ENCODE data around the gene ST7L.

- TF ChIP-seq CTCF (conservative IDR thresholded peaks at IDR 0.05; ENCODE audit: low read depth, low read length) (no peak), RFX5 (IDR thresholded peaks at IDR 0.05; ENCODE audit: low read depth, low read length) (no peak)
Measured at GRCh38 chr1:112505878-112506277, 113.1 kb downstream of the ST7L start.

All from IMR-90 (cell line).